HG02870 (cell line): ENCODE data around the gene PTPRU.
"Not testable (repeated sequence)": the region's sequence is repeated elsewhere in the genome, so short reads cannot be mapped to it uniquely, and the experiment has no call there.

Experiments
- ATAC-seq: cut with Tn5 transposase; IDR thresholded peaks from one replicate; pipeline ENCODE4 v1.9.1; 2021; ENCODE audit warnings: mild to moderate bottlenecking, moderate library complexity; ENCODE audit not compliant: unreplicated experiment

PTPRU gene

GRCh38 chr1:29221296-29221695 is 15.0 kb upstream of the PTPRU start:
- ATAC-seq, result no peak

GRCh38 chr1:29222260-29222659 is 14.1 kb upstream of the PTPRU start:
- ATAC-seq, result not testable (repeated sequence)

GRCh38 chr1:29222686-29223085 is 13.6 kb upstream of the PTPRU start:
- ATAC-seq, result no peak

GRCh38 chr1:29223521-29223920 is 12.8 kb upstream of the PTPRU start:
- no peak for ATAC-seq

GRCh38 chr1:29224356-29224837 is 11.9 kb upstream of the PTPRU start:
- ATAC-seq, result no peak

GRCh38 chr1:29225361-29225760 is 11.0 kb upstream of the PTPRU start:
- no peak for ATAC-seq

GRCh38 chr1:29227511-29227910 is 8.8 kb upstream of the PTPRU start:
- no peak for ATAC-seq

- no peak for ATAC-seq
Measured at GRCh38 chr1:29230204-29230552, 6.1 kb upstream of the PTPRU start.

- ATAC-seq, result no peak
Measured at GRCh38 chr1:29230553-29231378, 5.6 kb upstream of the PTPRU start, which contains the start of gene MECR. TSS of gene MECR (minus strand) at chr1:29230934. CDS start at chr1:29230906, 28 bp downstream.

- no peak for ATAC-seq
Measured at GRCh38 chr1:29232387-29232786, 3.9 kb upstream of the PTPRU start.

GRCh38 chr1:29233693-29234092 is 2.6 kb upstream of the PTPRU start:
- ATAC-seq, result no peak

GRCh38 chr1:29234471-29234870 is 1.9 kb upstream of the PTPRU start:
- ATAC-seq, result no peak

GRCh38 chr1:29234881-29235280 is 1.4 kb upstream of the PTPRU start:
- ATAC-seq, result not testable (repeated sequence)

- no peak for ATAC-seq
Measured at GRCh38 chr1:29236712-29237128, 398 bp downstream of the PTPRU start.

GRCh38 chr1:29237129-29237821 is 953 bp downstream of the PTPRU start:
- ATAC-seq, result no peak

GRCh38 chr1:29237852-29238619 is 1.7 kb downstream of the PTPRU start:
- ATAC-seq, result no peak

- no peak for ATAC-seq
Measured at GRCh38 chr1:29238620-29239002, 2.3 kb downstream of the PTPRU start.

GRCh38 chr1:29239142-29239541 is 2.8 kb downstream of the PTPRU start:
- ATAC-seq, result no peak

GRCh38 chr1:29240400-29240837 is 4.1 kb downstream of the PTPRU start:
- ATAC-seq, result no peak

GRCh38 chr1:29240986-29241385 is 4.7 kb downstream of the PTPRU start:
- no peak for ATAC-seq
